ENCODE measurements around the gene GBX2. TPM values are rescaled to one million over a fixed set of nuclear protein-coding genes. Genes with fewer than 3 reads are reported as not detected.

The GBX2 gene
- total RNA-seq, 1 experiment from 2014 or later: 0.40 TPM

DNA sequence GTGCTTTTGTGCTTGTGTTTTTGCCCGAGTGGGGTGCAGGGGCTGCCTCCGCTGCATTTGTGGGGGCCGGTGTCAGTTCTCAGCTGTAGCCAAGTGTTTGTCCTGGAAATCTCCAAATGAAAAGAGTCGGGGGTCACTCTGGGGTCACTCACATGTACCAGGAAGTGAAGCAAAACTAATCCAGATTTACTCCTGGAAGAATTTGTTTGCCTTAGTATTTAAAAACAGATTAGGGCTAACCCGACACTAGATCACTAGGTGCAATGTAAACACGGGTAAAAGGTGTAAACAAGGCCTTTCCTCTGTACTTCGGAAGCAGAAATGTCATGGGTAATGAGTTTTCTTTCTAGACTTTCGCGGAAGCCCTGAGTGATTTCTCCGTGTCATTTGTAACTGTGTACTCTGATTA lies 50.3 kb downstream of the GBX2 start:
- DNase-seq (ENCODE audit: low read depth): no peak

- no peak for DNase-seq (ENCODE audit: low read depth)
Measured at GRCh38 chr2:236117401-236117800, 50.8 kb downstream of the GBX2 start.

Other genes starting within 250 kb of the GBX2 start
- not detected in 2 replicates for gene ASB18, start 96.0 kb upstream of the GBX2 start, total RNA-seq (2014; rRNA removed)

Measured in LHCN-M2 (cell line).